ENCODE results near the gene DEPDC5.
"Not testable (repeated sequence)": the region's sequence is repeated elsewhere in the genome, so short reads cannot be mapped to it uniquely, and the experiment has no call there.

Gene DEPDC5

DNA sequence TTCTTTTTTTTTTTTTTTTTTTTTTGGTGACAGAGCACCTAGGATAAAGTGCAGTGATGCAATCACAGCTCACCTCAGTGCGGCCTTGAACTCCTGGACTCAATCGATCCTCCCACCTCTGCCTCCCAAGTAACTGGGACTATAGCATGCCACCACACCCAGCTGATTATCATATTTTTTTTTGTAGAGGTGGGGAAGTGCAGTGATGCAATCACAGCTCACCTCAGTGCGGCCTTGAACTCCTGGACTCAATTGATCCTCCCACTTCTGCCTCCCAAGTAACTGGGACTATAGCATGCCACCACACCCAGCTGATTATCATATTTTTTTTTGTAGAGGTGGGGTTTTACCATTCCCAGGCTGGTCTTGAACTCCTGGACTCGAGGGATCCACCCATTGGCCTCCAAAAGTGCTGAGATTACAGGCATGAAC lies 61.6 kb downstream of the DEPDC5 start:
- DNase-seq (ENCODE audit: low spot score) = not testable (repeated sequence)

DNA sequence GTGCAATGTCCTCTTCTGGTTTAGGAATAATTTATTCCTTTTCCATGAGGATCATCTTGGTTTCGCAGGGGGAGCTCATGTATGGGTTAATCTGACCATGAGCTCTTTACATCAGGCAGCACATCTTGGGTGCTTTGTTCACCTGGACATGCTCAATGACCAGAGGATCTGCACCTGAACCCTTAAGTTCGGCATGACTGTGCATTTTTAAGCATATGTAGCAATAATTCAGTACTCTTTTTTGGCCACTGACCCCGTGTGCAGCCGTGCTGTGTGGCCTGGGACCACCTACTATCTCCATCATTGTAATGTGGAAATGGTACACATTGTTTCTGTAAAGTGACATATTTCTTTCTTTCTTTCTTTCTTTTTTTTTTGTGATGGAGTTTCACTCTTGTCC lies 62.9 kb downstream of the DEPDC5 start:
- no peak for DNase-seq (ENCODE audit: low spot score)

DNA sequence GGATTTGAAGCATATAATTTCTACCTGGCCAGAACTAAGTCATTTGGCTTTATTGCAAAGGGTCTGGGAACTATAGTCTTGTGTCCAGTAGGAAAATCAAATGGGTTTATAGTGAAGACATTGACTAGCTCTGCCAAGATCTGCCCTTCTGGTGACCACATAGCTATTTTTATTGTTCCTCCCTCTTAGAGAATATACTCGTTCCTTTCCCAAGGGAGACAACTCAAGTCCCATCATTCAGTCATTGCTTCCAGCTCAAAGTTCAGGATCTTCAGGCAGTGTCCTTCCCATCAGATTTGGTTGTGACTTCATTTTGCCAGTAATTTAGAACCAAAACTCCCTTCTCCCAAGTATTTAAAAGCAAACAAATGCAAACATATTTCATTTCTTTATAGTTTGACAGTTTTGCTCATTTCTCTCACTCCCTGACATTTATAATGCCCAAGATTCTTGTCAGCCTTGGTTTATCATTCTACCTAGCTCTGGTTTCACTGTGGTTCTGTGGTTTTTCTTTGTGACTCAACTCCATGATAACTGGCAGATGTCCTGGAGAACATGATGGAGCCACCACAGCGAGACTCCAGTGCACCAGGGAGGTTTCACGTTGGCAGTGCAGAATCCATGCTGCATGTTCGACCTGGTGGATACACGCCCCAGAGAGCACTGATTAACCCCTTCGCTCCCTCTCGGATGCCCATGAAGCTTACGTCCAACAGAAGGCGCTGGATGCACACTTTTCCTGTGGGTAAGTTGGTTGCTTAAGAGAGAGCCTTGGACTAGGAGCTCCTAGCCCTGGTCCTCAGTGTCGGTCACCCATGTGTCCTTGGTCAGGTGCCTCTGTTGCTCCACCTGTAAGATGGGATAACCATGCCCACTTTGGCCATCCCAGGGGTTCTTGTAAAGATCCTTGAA lies 64.9 kb downstream of the DEPDC5 start:
- no peak for DNase-seq (ENCODE audit: low spot score)

DNA sequence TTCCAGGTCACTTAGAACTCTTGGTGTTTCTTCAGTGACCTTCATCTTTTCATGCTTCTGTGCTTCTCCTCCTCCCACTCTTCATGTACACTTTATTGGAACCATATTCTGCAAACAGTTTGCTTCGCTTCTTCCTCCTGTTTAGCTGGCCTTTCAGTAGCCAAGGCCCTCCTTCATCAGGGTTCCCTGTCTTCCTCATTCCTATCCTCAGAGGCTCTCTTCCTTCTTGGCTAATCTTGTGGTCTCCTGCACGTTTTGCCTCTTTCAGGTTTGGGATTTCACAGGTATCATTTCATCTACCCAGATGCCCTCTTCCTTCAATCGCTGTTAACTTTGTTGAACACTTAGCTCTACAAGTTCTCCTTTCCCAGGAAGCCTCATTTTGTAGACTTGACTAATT lies 66.8 kb downstream of the DEPDC5 start:
- no peak for DNase-seq (ENCODE audit: low spot score)

DNA sequence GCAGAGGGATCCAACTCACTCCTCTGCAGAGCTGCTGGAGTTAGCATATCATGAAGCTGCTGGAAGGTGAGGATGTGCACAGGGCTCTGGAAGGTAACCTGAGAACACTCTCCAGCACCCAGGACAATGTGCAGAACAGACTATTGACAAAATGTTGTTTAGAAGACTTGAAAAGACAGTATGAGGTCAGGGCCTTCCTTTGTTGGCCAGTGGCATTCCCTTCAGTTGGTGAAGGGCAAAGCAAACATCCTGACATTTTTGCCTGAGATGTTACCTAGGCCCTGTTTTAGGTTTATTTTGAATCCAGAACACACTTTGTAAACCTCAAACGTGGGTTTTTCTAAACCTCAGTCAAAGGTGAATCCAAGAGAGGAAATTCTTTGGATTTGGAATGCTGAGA lies 67.8 kb downstream of the DEPDC5 start:
- DNase-seq (ENCODE audit: low spot score) = no peak

DNA sequence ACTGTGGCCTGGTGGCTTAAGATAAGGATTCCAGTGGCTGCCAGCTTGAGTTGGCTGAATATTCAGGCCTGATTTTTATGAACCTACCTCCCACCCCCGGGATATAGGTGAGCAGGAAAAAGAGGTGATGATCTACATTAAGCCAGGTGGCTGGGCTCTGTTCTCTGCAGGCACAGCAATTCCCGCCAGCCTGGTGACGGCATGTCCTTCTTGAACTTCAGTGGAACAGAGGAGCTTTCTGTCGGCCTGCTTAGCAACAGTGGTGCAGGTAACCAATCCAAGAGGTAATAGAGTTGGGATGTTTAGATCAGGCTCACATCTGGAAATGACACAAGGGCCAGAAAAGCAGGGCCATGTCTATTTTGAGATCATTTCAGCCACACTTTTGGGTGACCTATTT lies 68.7 kb downstream of the DEPDC5 start:
- DNase-seq (ENCODE audit: low spot score) = no peak

DNA sequence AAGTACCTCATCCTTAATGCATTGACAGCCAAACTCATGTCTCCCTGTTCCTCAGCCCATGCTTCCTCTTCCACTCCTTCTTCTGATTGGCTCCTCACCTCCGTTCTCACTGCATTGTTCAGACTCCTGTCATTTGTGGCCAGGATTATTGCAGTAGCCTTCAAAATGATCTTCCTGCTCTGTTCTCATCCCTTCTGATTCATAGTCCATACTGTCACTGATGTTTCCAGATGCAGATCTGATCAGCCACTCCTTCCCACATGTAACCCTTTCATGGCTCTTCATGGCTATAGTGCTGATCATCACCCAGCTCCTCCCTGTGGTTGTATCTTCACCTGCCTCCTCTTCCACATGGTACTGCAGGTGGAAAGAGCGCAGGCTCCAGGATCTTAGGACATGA lies 71.7 kb downstream of the DEPDC5 start:
- DNase-seq (ENCODE audit: low spot score) = no peak

DNA sequence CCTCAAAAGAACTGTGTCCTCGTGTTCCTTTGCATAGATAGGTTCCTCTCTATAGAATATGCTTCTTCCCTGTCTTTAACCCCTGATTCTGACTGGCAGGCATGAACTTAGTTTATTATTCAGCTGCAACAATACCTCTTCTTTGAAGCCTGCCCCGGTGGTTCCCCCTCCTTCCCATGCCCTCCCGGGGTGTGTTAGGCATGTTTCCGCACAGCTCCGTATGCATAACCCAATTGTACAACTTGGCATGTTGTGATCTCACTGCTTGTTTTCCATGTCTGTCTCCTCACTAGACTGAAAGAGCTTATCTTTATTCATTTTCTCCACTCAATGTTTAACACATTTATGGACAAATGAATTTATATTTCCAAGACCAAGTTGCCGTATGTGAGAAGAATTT lies 72.6 kb downstream of the DEPDC5 start:
- no peak for DNase-seq (ENCODE audit: low spot score)

DNA sequence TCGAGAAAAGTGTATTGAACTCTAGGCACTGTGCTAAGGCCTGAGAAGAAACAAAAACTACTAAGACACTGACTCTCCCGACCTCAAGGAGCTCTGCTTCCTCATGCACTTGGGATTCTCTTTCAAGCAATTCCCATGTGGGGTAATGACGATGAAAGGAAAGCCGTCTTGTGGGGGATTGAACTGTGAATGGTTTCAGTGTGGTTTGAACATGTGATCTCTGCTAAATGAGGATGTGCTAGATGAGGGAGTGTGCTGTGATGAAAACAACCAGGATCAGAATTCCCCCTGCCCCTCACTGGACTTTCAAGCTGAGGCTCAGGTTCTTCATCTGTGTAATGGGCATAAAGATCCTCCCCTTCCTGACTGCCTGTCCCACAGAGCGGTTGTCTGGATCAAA lies 74.9 kb downstream of the DEPDC5 start:
- no peak for DNase-seq (ENCODE audit: low spot score)

DNA sequence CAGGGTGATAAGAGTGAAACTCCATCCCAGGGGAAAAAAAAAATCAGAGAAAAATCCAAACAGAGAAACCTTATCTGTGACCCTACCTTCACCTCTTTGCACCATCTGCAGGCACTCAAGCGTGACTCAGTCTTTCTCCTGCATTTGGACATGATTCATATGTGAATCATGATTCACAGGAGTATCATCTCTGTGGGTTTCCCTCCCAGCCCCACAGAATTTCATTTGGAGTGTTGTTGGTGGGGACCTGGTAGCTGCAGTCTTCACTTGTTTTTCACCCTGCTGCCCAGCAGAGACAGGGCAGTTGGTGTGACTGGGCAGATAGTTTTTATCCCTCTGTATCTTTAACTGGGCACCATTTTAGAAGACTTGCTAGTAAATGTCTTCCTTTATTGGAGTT lies 75.7 kb downstream of the DEPDC5 start:
- peak; percentile 20 for DNase-seq (ENCODE audit: low spot score)

DNA sequence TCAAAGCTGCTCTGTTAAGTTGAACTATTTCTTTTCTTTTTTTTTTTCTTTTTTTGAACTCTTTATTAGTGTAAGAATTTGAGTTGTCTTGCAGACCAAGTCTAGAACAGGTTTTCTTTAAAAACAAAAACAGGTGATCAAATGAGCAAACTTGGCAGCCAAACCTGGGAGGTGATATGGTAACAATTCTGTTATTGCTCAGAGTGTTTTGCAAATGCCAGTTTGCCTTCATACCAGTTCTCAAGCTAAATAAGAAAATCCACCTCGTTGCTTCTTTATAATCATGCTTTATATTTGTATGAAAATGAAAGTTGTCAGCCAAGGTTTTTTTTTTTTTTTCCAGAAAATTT lies 76.9 kb downstream of the DEPDC5 start:
- no peak for DNase-seq (ENCODE audit: low spot score)

DNA sequence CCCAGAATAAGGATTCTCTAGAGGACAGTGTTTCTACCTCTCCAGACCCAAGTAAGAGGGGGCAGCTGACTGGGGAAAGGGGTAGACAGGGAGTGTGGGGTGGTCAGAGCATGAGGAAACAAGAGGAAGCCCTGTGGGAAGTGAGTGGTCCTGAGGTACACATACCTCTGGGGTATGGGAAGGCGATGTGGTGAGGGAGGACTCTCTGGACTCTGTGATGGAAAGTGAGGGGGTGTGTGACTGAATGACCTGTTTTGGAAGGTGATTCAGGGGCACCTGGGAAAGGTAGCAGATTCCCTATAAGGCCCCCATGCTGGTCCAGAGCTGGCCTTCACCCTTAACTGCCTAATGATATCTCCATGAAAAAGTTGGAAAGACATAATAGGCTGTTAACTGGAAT lies 80.1 kb downstream of the DEPDC5 start:
- DNase-seq (ENCODE audit: low spot score) = no peak

DNA sequence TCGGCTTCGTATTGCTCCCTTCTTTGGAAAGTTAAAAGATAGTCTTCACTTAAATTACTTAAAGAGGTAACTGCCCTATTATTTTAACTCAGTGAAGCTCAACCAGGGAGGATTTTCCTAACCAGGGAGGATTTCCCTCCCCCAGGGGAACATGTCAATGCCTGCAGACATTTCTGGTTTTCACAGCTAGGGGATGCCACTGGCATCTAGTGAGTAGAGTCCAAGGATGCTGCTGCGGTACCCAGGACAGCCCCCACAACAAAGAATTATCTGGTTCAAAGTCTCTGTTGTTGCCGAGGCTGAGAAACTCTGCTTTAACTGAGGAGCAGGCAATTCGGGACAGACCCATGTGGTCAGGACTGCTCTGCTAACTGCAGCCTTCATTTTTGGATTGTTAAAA lies 82.2 kb downstream of the DEPDC5 start:
- DNase-seq (ENCODE audit: low spot score) = no peak

DNA sequence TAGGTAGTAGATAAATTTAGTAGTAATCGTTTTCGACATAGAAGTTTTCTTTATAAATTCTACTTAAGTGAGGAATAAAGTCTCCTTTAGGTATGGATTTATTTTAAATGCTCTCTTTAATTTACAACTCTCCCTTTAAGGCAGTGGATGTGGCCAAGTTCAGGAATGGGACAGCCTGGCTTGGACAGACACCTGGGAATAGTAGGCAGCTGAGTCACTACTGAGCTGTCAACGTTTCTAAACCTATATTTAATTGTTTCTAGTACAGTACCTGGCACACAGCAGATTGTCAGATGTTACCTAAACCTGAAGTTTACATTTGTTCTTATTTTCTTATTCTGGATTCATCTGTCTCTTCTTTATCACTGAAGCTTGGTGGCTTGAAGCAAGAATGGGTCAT lies 85.1 kb downstream of the DEPDC5 start:
- no peak for DNase-seq (ENCODE audit: low spot score)

DNA sequence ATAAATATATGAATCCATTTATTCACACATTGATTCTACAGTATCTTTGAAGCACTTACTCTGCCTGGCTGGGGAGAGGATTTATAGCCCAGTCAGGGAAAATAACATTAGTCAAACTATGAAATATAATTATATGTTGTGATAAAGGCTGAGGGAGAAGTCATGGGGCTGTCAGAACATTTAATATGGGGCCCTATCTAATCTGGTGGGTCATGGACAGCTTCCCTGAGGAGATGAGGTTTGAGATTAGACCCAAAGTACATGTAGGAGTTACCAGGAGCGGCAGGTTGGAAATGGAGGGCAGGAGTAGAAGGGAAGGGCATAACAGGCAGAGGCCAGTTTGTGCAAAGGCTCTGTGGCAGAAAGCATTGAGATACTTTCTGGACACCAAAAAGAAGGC lies 86.2 kb downstream of the DEPDC5 start:
- DNase-seq (ENCODE audit: low spot score) = no peak

DNA sequence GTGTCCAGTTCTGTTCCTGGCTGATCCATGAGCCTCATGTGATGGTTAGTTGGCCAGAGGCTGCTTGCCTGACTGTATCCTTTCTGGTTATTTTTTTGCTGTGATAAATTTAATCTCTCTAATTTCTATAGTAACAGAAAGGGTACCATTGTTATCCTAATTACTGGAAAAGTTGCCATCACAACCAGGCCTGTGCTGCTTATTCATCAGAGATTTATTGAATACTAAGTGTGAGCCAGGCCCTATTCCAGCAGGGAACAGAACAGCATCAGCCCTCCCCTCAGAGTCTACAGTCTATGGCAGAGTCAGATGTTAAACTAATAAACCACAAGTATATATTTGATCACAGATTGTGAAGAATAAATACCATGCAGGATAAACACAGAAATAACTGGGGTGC lies 86.8 kb downstream of the DEPDC5 start:
- no peak for DNase-seq (ENCODE audit: low spot score)

DNA sequence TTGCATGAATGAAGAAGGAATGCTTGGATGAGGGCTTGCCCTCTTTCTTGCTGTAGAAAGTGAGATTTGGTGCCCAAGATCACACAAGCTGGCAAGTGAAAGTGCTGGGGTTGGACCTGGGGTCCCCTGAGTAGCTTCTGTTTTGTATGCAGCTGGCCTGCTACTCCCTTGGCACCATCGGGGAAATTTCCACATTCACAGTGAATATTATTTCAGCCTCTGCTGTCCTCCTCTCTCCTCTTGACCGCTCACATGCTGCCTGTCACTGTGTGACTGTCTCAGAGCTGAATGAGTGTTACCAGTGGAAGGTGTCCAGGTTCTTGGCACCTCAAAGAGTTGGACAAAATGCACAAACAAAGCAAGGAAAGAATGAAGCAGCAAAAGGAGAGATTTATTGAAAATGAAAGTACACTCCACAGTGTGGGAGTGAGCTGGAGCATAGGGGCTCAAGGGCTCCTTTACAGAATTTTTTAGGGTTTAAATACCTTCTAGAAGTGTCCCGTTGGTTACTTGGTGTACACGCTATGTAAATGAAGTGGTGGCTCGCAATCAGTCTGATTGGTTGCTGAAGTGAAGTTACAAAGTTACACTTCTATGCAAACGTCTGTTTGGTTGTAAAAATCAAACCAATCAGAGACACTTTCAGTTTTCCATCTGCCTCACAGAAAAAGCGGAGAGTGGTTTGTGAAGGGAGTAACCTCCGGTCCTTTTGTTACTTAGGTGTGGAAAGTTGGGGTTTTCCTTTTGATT lies 87.4 kb downstream of the DEPDC5 start:
- no peak for DNase-seq (ENCODE audit: low spot score)

DNA sequence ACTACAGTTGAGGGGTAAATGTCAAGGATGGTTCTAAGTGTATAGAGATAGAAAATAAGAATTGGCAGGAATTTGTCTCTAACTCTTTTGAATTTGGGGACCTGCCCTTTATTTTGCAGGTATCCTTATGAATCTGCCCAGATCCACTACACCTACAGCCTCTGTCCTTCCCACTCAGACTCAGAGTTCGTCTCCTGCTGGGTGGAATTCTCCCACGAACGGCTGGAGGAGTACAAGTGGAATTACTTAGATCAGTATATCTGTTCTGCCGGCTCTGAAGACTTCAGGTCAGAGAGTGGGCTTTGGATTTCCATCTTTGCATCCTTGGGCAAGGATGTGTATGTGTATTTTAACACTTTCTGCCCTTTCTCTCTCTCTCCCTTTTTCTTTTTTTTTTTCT lies 89.7 kb downstream of the DEPDC5 start:
- no peak for DNase-seq (ENCODE audit: low spot score)

DNA sequence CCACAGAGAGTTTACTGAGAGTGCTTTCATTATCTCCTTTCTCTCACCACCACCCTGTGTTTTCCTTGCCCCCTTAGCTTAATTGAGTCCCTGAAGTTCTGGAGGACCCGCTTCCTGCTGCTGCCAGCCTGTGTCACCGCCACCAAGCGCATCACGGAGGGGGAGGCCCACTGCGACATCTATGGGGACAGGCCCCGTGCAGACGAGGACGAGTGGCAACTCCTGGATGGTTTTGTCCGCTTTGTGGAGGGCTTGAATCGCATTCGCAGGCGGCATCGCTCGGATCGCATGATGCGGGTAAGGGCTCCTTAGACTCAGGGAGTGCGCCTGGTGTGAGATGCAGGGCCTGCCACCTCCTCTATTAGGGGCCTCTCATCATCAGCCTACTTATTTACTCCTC lies 91.1 kb downstream of the DEPDC5 start:
- DNase-seq (ENCODE audit: low spot score) = no peak

DNA sequence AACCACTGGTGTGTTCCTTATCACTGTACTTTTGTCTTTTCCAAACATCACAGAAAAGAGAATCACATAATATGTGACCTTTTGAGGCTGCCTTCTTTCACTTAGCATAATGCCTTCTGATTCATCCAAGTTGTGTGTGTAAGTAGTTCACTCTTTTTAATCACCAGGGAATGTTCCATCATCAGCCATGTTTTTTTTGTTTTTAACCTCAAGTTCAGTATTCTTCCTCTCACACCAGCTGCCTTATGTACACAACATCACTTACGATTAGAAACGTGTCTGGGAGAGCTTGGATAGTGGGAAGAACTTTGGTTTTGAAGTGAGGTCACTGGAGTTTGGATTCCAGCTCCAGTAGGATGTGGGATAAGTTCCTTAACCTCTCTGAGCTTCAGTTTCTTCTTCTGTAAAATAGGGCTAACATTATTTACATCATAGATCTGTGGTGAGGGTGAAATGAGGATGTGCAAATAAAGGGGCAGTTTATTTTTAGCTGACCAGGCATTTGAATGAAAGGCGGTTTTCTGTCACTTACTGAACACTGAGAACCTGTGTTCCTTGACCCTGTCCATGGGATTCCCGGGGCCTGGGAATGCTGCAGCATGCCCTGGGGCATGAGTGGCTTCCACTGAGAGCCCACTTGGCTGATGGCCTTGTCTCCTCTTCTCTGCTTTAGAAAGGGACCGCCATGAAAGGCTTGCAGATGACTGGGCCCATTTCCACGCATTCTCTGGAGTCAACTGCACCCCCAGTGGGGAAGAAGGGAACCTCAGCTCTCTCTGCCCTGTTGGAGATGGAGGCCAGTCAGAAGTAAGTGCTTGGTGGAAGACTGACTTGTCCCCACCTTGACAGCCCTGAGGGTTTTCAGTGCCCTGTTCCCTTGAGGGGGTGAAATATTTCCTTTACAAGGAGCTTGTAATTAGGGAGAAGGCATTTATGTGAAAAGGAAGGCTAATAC lies 92.6 kb downstream of the DEPDC5 start:
- no peak for DNase-seq (ENCODE audit: low spot score)

DNA sequence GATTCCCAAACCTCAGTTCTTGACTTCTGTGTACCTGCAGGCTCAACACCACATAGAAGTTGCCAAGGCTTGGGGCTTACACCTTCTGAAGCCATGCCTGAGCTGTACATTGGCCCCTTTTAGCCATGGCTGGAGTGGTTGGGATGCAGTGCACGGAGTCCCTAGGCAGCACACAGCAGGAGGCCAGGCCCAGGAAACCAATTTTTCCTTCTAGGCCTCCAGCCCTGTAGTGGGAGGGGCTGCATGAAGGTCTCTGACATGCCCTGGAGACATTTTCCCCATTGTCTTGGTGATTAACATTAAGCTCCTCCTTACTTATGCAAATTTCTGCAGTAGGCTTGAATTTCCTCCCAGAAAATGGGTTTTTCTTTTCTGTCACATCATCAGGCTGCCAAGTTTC lies 94.6 kb downstream of the DEPDC5 start:
- no peak for DNase-seq (ENCODE audit: low spot score)

DNA sequence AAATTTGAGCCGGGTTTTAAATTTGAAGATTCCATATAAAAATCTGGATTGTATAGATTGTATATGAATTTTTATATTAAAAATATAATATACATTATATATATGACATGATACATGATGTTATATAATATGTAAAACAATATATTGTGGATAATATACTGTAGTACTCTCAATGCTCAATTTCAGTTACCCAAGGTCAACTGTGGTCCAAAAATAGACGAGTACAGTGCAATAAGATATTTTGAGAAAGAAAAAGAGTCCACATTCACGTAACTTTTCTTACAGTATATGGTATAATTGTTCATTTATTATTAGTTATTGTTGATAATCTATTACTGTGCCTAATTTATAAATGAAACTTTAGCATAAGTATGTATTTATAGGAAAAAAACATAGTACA lies 96.3 kb downstream of the DEPDC5 start:
- no peak for DNase-seq (ENCODE audit: low spot score)
